ENCODE data around the gene C10orf143.
"Not testable (repeated sequence)": the region's sequence is repeated elsewhere in the genome, so short reads cannot be mapped to it uniquely, and the experiment has no call there.

Gene C10orf143

GRCh38 chr10:130036296-130037065, 74.1 kb downstream of the C10orf143 start:
- DNase-seq (ENCODE audit: low read depth, low spot score), result no peak

GRCh38 chr10:130029209-130029608, 81.4 kb downstream of the C10orf143 start:
- no peak for DNase-seq (ENCODE audit: low read depth, low spot score)

GRCh38 chr10:130028465-130028819, 82.2 kb downstream of the C10orf143 start:
- DNase-seq (ENCODE audit: low read depth, low spot score), result no peak

- no peak for DNase-seq (ENCODE audit: low read depth, low spot score)
Observed at GRCh38 chr10:130027716-130028464, 82.7 kb downstream of the C10orf143 start.

GRCh38 chr10:130026670-130027456, 83.8 kb downstream of the C10orf143 start:
- DNase-seq (ENCODE audit: low read depth, low spot score), result no peak

- DNase-seq (ENCODE audit: low read depth, low spot score), result no peak
Observed at GRCh38 chr10:130025811-130026485, 84.7 kb downstream of the C10orf143 start.

GRCh38 chr10:130025326-130025725, 85.3 kb downstream of the C10orf143 start:
- no peak for DNase-seq (ENCODE audit: low read depth, low spot score)

GRCh38 chr10:130024779-130025325, 85.8 kb downstream of the C10orf143 start:
- DNase-seq (ENCODE audit: low read depth, low spot score), result no peak

GRCh38 chr10:130024326-130024725, 86.3 kb downstream of the C10orf143 start:
- DNase-seq (ENCODE audit: low read depth, low spot score), result not testable (repeated sequence)

GRCh38 chr10:130023454-130024230, 87.0 kb downstream of the C10orf143 start:
- DNase-seq (ENCODE audit: low read depth, low spot score), result no peak

GRCh38 chr10:130022511-130023299, 87.9 kb downstream of the C10orf143 start:
- peak; percentile 43 for DNase-seq (ENCODE audit: low read depth, low spot score)

GRCh38 chr10:130022086-130022485, 88.5 kb downstream of the C10orf143 start:
- DNase-seq (ENCODE audit: low read depth, low spot score), result no peak

GRCh38 chr10:130021383-130021950, 89.2 kb downstream of the C10orf143 start:
- peak; percentile 34 for DNase-seq (ENCODE audit: low read depth, low spot score)

GRCh38 chr10:130020651-130021382, 89.8 kb downstream of the C10orf143 start:
- DNase-seq (ENCODE audit: low read depth, low spot score), result no peak

GRCh38 chr10:130018730-130019185, 91.9 kb downstream of the C10orf143 start:
- DNase-seq (ENCODE audit: low read depth, low spot score), result no peak

- DNase-seq (ENCODE audit: low read depth, low spot score), result no peak
Observed at GRCh38 chr10:130018265-130018664, 92.4 kb downstream of the C10orf143 start.

GRCh38 chr10:130017631-130018022, 93.0 kb downstream of the C10orf143 start:
- no peak for DNase-seq (ENCODE audit: low read depth, low spot score)

GRCh38 chr10:130016993-130017630, 93.5 kb downstream of the C10orf143 start:
- no peak for DNase-seq (ENCODE audit: low read depth, low spot score)

All from astrocyte of the hippocampus (primary cell).